CD4-positive, alpha-beta T cell treated with Interleukin-6 for 4 hours (primary cell): ENCODE measurements around the gene BICD2.
"Not testable (repeated sequence)": the region's sequence is repeated elsewhere in the genome, so short reads cannot be mapped to it uniquely, and the experiment has no call there.

Source experiments
- DNase-seq: peaks from one replicate; pipeline ENCODE4 v3.0.0-alpha.2; 2020; ENCODE audit warnings: mixed read lengths

BICD2 gene

DNA sequence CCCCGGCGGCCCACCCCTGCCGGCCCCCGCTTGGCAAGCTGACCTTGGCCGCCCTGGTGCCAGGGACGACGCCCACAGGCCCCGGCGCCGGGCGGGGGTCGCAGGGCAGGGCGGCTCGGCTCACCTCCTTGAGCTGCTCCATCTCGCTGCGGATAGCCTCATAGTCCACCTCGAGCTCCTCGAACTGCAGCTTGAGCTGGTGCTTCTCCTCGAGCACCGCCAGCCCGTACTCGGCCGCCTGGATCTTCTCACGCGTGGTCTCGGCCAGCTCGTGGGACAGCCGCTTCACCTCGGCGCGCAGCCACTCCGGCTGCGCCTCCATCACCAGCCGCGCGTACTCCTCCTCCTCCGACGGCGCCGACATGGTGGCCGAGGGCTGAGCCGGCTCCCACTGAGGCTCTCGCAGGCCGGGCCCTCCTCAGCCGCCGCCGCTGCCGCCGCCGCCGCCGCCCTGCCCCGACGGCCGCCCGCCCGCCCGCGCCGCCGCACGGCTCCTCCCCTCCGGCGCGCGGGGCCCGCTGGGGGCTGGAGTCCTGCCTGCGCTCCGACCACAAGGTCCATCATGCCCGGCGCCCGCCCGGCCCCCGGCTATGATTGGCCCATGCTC is at the start of gene BICD2:
BICD2 (minus strand) TSS at position 453 of the 607 bp plus-strand sequence; CDS start at position 364, 89 bp downstream.
- DNase-seq = no peak

DNA sequence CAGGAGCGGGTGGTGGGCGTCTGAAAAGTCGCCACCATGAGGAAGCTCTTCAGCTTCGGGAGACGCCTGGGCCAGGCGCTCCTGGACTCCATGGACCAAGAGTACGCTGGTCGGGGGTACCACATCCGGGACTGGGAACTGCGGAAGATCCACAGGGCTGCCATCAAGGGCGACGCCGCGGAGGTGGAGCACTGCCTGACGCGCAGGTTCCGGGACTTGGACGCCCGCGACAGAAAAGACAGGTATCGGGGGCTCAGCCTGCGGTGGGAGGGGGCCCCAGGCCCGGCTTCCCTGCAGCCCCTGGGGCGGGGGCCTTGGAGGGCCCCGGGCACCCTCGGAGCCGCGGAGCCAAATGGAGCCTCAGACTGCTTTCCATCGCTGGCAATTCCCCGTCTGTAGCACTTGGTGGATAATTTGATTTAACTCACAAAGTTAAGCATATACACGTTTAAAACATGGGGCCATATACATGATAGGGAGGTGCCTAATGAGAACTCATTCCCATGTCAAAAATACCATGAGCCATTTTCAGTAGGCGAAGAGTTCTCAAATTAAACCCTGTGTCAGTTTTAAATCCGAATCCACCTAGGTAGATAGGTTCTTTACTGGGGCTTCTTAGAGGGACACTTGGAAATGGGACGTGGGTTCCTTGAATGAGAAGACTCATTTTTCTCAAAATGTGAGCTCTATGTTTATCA is 45.1 kb upstream of the BICD2 start:
- peak; percentile 12 for DNase-seq

DNA sequence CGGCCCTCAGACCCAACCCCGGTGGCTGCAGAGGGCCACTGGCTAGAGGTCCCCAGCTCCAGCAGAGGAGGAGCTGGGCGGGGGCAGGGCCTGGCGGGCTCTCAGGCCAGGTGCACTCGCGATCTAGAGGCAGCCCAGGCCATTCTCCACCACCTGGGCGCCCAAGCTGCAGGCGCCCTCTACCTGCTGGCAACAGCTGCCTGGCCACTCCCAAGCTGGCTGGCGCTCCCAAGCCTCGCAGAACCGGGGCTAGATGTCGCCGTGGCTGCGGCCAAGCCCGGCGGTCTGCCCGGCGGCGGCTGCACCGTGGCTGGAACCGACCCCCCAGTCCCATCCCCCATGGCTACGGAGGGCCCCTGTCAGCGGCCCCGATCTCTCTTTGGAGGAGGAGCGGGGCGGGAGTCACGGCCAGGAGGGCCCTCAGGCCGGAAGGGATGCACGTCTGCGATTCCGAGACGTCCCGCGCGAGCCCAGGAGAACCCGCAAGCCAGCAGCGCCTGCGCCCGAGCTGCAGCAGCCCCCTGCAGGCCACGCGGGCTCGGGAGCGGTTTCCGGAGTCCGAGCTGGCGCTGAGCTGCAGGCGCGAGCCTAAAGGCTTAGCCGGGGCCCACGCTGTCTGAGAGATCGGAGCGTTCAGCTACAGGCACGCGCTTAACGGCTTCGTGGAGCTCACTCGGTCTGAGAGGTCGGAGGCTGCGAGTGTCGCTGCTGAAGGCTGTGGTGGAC is 44.3 kb upstream of the BICD2 start:
- peak; percentile 58 for DNase-seq

- DNase-seq = peak; percentile 49
Measured at GRCh38 chr9:92807757-92808725, 43.4 kb upstream of the BICD2 start.

- DNase-seq = no peak
Measured at GRCh38 chr9:92807031-92807756, 42.6 kb upstream of the BICD2 start.

DNA sequence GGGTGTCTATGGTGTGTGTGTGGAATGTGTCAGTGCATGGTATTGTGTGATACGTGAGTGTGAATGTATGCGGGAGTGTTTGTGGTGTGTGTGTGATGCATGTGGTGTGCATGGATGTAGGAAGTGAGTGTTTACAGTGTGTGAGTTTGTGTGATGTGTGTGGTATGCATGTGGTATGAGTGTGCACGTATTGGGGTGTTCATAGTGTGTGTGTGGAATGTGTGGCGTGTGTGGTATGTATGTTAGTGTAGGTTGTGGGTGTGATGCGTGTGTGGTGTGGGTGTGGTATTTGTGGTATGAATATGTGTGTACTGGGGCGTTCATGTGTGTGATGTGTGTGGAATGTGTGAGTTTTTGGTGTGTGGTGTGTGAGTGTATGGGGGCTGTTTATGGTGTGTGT is 40.1 kb upstream of the BICD2 start:
- DNase-seq = no peak

- DNase-seq = no peak
Measured at GRCh38 chr9:92798358-92798757, 33.7 kb upstream of the BICD2 start.

- DNase-seq = not testable (repeated sequence)
Measured at GRCh38 chr9:92796337-92796804, 31.7 kb upstream of the BICD2 start.

DNA sequence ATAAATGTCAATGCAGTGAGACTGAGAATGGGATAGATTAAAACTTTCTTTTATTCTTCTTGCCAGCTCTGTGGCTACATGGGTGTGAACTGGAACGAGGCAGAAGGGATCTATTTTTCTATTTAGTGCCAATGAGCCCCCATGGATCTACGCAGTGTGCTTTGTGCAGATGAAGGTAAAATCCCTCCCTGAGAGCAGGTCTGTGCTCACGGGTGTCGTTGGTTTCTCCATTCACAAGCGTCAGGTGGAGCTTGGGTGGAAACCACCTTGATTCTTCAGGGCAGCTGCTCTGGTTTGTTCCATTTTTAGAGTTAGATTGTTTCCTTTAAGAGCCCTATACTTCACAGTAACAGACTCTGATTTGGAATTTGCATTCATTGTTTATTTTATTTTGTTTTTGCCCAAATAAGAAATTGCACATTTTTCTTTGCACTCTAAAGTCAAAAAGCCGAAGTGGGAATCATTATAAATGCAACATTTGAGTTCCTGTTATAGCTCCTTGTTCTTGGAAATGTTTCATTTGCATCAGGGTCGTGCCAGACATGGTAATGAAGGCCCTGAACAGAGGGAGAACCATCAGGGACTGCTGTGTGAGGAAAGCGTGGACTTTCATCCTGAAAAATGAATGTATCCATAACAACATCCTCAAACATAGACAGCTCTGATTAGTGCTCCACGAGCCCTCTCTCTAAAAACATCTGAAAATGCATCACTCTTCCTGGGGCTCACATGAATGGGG is 31.1 kb upstream of the BICD2 start:
- DNase-seq = no peak

- no peak for DNase-seq
Measured at GRCh38 chr9:92795000-92795399, 30.4 kb upstream of the BICD2 start.

GRCh38 chr9:92794426-92794825 is 29.8 kb upstream of the BICD2 start:
- no peak for DNase-seq

GRCh38 chr9:92790542-92791527 is 26.2 kb upstream of the BICD2 start:
- DNase-seq = peak; percentile 82

- no peak for DNase-seq
Measured at GRCh38 chr9:92786298-92786697, 21.7 kb upstream of the BICD2 start.

- no peak for DNase-seq
Measured at GRCh38 chr9:92781899-92782298, 17.3 kb upstream of the BICD2 start.

- no peak for DNase-seq
Measured at GRCh38 chr9:92780206-92780605, 15.6 kb upstream of the BICD2 start.

GRCh38 chr9:92775466-92775865 is 10.8 kb upstream of the BICD2 start:
- DNase-seq = no peak

DNA sequence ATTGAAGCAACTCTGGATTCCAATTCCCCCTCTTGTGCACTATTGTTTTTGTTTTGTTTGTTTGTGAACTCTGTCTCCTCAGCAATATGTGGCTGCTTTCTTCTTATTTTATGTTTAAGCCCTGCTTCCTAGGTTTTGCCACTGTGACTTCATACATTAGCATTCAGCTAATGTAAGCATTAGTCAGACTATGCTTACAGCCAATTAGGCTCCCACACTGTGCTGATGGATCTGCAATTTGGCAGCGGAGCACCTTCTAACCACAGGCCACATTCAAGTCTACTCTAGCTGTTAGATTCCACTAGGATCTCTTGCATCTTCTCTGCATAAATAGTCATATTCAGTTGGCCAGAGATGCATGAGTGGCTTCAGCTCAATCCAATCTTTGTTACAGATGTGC is 9.6 kb upstream of the BICD2 start:
- DNase-seq = no peak

- DNase-seq = no peak
Measured at GRCh38 chr9:92773810-92774209, 9.2 kb upstream of the BICD2 start.

DNA sequence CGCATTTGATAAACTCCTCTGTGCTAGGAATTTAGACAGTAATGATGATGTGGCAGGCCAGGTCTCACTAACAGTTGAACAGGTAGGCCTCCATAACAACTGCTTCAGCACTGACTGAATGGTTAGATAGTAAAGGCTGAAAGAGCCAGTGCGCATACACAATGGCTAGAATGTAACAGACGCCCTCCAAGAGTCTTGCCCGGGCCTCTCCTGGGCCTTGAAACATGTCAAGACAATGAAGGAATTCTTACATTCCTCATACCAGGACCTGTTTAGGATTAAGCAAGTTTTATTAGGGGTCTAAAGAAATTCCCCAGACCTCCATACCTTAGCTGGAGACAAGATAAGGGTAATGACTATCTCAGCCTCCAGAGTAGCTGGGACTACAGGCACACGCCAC is 6.7 kb upstream of the BICD2 start:
- no peak for DNase-seq
